Tibial artery (tissue), 4 donors: ENCODE results near the gene AHRR.

Experiments
- DNase-seq, 2 donors: peaks; one replicate each; pipeline ENCODE4 v3.0.0-alpha.2; 2019
- H3K27ac ChIP-seq, 2 donors: fragments of 200-600 bp; sonication (generic) in 1 of 2; 1 replicate in 1 of 2; 2 replicates in 1 of 2; pipeline ENCODE4 v1.5.1; 2018 to 2019; ENCODE audit warnings: mild to moderate bottlenecking in 1 of 2
- H3K27me3 ChIP-seq, 2 donors: fragments of 200-600 bp; sonication (generic) in 1 of 2; one replicate each; pipeline versions ENCODE4 v1.5.1 to v1.6.0; 2016 to 2019
- H3K36me3 ChIP-seq, 3 donors: fragments of 200-600 bp; sonication (generic) in 2 of 3; one replicate each; pipeline ENCODE4 v1.5.1; 2016 to 2019; ENCODE audit warnings: mild to moderate bottlenecking in 2 of 3
- H3K4me1 ChIP-seq, 4 donors: fragments of 200-600 bp; sonication (generic) in 2 of 4; 1 replicate in 3 of 4; 2 replicates in 1 of 4; pipeline ENCODE4 v1.5.1; 2016 to 2019
- H3K4me3 ChIP-seq, 2 donors: fragments of 200-600 bp; sonication (generic) in 1 of 2; 1 replicate in 1 of 2; 2 replicates in 1 of 2; pipeline ENCODE4 v1.5.1; 2018 to 2019; ENCODE audit warnings: mild to moderate bottlenecking in 2 of 2
- H3K9me3 ChIP-seq, 3 donors: fragments of 200-600 bp; sonication (generic) in 1 of 3; one replicate each; pipeline ENCODE4 v1.5.1; 2016 to 2019
- CTCF ChIP-seq, 2 experiments: fragments of 200-600 bp in 1 of 2; fragments of 450-650 bp in 1 of 2; IDR thresholded peaks; one replicate each; pipeline ENCODE4 v1.5.1; 2017 to 2019; ENCODE audit warnings: antibody characterized with exemption in 2 of 2, mild to moderate bottlenecking in 1 of 2, moderate library complexity in 1 of 2
- intact Hi-C: fragments of 100-400 bp; cut with DNase I; formaldehyde crosslinking; loops from one replicate; pipeline ENCODE4 v1.15.0; 2023; ENCODE audit warnings: low total_unique reads

The AHRR gene

GRCh38 chr5:351084-351920 lies 29.8 kb downstream of the AHRR start:
- H3K4me1 ChIP-seq: no peaks in the 10 kb centered on the region
- H3K27ac ChIP-seq: no peak overlapping the region
- H3K4me3 ChIP-seq: no peak overlapping the region
- DNase-seq: no peak
- no peaks in the 10 kb centered on the region for H3K9me3 ChIP-seq
- H3K27me3 ChIP-seq: peaks cover 0 to 14% of the 10 kb centered on the region in 2 donors
- intact Hi-C loops: no loop called here
- H3K36me3 ChIP-seq: no peaks in the 10 kb centered on the region
- no peak for TF ChIP-seq CTCF (IDR thresholded peaks at IDR 0.05)

GRCh38 chr5:351921-352245 lies 30.4 kb downstream of the AHRR start:
- Histone ChIP-seq H3K36me3 (no peaks in the 10 kb centered on the region), H3K4me1 (no peaks in the 10 kb centered on the region), H3K9me3 (no peaks in the 10 kb centered on the region), H3K27me3 (peaks cover 0 to 8% of the 10 kb centered on the region in 2 donors), H3K27ac (no peak overlapping the region), H3K4me3 (no peak overlapping the region)
- no peak for TF ChIP-seq CTCF (IDR thresholded peaks at IDR 0.05)
- no peak for DNase-seq
- intact Hi-C loops: no loop called here

GRCh38 chr5:352639-353611 lies 31.4 kb downstream of the AHRR start:
- intact Hi-C loops: no loop called here
- TF ChIP-seq CTCF (IDR thresholded peaks at IDR 0.05): no peak
- Histone ChIP-seq H3K27ac (no peak overlapping the region), H3K4me1 (no peaks in the 10 kb centered on the region), H3K4me3 (no peak overlapping the region), H3K9me3 (no peaks in the 10 kb centered on the region), H3K27me3 (peaks cover 0 to 2% of the 10 kb centered on the region in 2 donors), H3K36me3 (no peaks in the 10 kb centered on the region)
- DNase-seq: peak in 1 of 2 donors; percentile 54

- Histone ChIP-seq H3K9me3 (no peaks in the 10 kb centered on the region), H3K4me3 (no peak overlapping the region), H3K27ac (no peak overlapping the region), H3K4me1 (no peaks in the 10 kb centered on the region), H3K27me3 (no peaks in the 10 kb centered on the region), H3K36me3 (no peaks in the 10 kb centered on the region)
- TF ChIP-seq CTCF (IDR thresholded peaks at IDR 0.05): no peak
- peak in 1 of 2 donors; percentile 59 for DNase-seq
- intact Hi-C loops: no loop called here
These were observed 32.4 kb downstream of the AHRR start for GRCh38 chr5:353612-354580.
